ENCODE results near the gene NFILZ.
"Not testable (repeated sequence)": the region's sequence is repeated elsewhere in the genome, so short reads cannot be mapped to it uniquely, and the experiment has no call there.

DNA sequence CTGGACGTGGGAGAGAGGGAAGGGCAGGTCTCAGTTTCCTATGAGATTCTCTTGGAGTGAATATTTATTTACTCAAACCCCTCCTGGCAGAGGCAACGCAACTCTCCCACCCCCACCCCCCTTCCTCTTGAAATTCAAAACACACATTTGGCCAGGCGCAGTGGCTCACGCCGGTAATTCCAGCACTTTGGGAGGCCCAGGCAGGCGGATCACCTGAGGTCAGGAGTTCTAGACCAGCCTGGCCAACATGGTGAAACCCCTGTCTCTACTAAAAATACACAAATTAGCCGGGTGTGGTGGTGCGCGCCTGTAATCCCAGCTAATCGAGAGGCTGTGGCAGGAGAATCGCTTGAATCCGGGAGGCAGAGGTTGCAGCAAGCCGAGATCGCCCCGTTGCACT lies 13.1 kb upstream of the NFILZ start:
- TF ChIP-seq YY1 (IDR thresholded peaks at IDR 0.05; ENCODE audit: insufficient read depth, insufficient read length); ZNF274 (IDR thresholded peaks at IDR 0.05; ENCODE audit: low read depth, low read length); SUZ12 (IDR thresholded peaks at IDR 0.05; ENCODE audit: extremely low read depth, insufficient read depth, insufficient read length): not testable (repeated sequence)

All from NT2/D1 (cell line).